ENCODE results near the gene PLA2G2A. TPM values are rescaled to one million over a fixed set of nuclear protein-coding genes. Genes with fewer than 3 reads are reported as not detected.

Gene PLA2G2A
- 0.69 and 1.0 TPM in 2 replicates for total RNA-seq (2021; fragmentation: NEBNext Ultra II Directional; extraction: Animal tissue kit (Norgen Biotek cat#: 25700))
- 2.1 and 3.7 TPM in 2 replicates for polyA plus RNA-seq (2011; rRNA removed)
- 3.3 TPM for polyA plus RNA-seq (2011; cell fraction: cytosol; rRNA removed)
- polyA plus RNA-seq (2011; cell fraction: nucleus; rRNA removed): 1.5 TPM
- 1.1 to 2.0 TPM (median 1.6 TPM) in 4 replicates for polyA plus RNA-seq (2012, experiment 1 of 2)
- 3.6 TPM for polyA plus RNA-seq (2012, experiment 2 of 2)
- 0.75 TPM for polyA plus RNA-seq (2013, experiment 1 of 2)
- polyA plus RNA-seq (2013, experiment 2 of 2): 1.2 TPM
- 1.5 and 1.9 TPM in 2 replicates for polyA minus RNA-seq (2011; rRNA and poly(A)+ RNA removed)
- 1.5 TPM for polyA minus RNA-seq (2011; cell fraction: cytosol; rRNA and poly(A)+ RNA removed)
- not detected for polyA minus RNA-seq (2011; cell fraction: nucleus; rRNA and poly(A)+ RNA removed)
- long read RNA-seq, experiment 1, partial matches to known transcripts: 1 of 1 reads
- long read RNA-seq, experiment 1, other reads (novel, unspliced or antisense): 0 of 1 reads
- long read RNA-seq, experiment 2: 0 reads

GRCh38 chr1:19979494-19979977 is at the start of gene PLA2G2A:
Gene PLA2G2A, minus strand, starts transcription at chr1:19979618. Its CDS starts 845 bp downstream, at chr1:19978773.
- 86% methylated on average over 8 of the region's 8 CpGs; no CpG with 5 or more reads in 1 of the 2 experiments for WGBS, 2 experiments (ENCODE audit: extremely low coverage in 1 of 2, insufficient coverage in 1 of 2, insufficient read length in 1 of 2, insufficient replicate concordance in 2 of 2, low coverage in 1 of 2, low lambda C conversion rate in 2 of 2, missing lambda C conversion rate in 1 of 2)
- peak within 1 kb of the TSS; percentile 28 for H3K4ac ChIP-seq (replicated peaks; ENCODE audit: insufficient read length, low read depth, low read length)
- H3K36me3 ChIP-seq (ENCODE audit: control insufficient read depth in 2 of 4, insufficient read depth in 4 of 4, low read length in 3 of 4): peaks cover 0 to 2% (median 0%) of the 10 kb centered on the region in 4 experiments; a peak in 1 of 8 replicates
- ChIA-PET CTCF (ENCODE audit: partially characterized antibody) (interaction anchor here (1.1 to 6.5 kb wide), 5 partner anchors 98 to 186 kb away, joined by 3 to 89 read pairs (median 8); no protein-coding TSS in a partner anchor), POLR2A (ENCODE audit: partially characterized antibody) (no interaction called here)
- peak within 1 kb of the TSS; percentile 19 for H2BK120ac ChIP-seq (replicated peaks; ENCODE audit: low read depth, low read length)
- no peak within 1 kb of the TSS for H4K8ac ChIP-seq (ENCODE audit: extremely low read depth, insufficient read depth, low read length)
- H3K79me2 ChIP-seq (ENCODE audit: control insufficient read depth in 1 of 2, insufficient read depth in 2 of 2, low read length in 2 of 2): no peaks in the 10 kb centered on the region
- peak within 1 kb of the TSS; percentile 82 for H2AK5ac ChIP-seq (ENCODE audit: low read depth, low read length)
- H2BK5ac ChIP-seq (ENCODE audit: low read depth, low read length): peak within 1 kb of the TSS; percentile 48; the same call in 1 of the 2 replicates
- peak in 1 of 2 experiments; percentile 28 for DNase-seq (ENCODE audit: low read depth in 1 of 2, low spot score in 2 of 2)
- no peaks in the 10 kb centered on the region for H3K23me2 ChIP-seq (ENCODE audit: low read depth, low read length)
- H3K4me1 ChIP-seq (replicated peaks in 1 of 4; ENCODE audit: control insufficient read depth in 3 of 4, insufficient read depth in 4 of 4, low read length in 3 of 4): peaks cover 0 to 11% (median 6%) of the 10 kb centered on the region in 4 experiments; a peak in 4 of 7 replicates
- no peak within 1 kb of the TSS for H3K4me2 ChIP-seq (ENCODE audit: insufficient read depth in 1 of 2, low read depth in 2 of 2, low read length in 2 of 2)
- peak within 1 kb of the TSS; percentile 13; the same call in 1 of the 2 replicates for H3K18ac ChIP-seq (ENCODE audit: extremely low read depth, low read length)
- no peak within 1 kb of the TSS for H2AFZ ChIP-seq (ENCODE audit: low read length)
- no peaks in the 10 kb centered on the region for H3K27me3 ChIP-seq (replicated peaks in 1 of 4; ENCODE audit: control insufficient read depth in 3 of 4, extremely low read depth in 1 of 4, insufficient read depth in 3 of 4, low read length in 3 of 4)
- peak within 1 kb of the TSS; percentile 29; the same call in 1 of the 2 replicates for H2BK20ac ChIP-seq (ENCODE audit: low read length)
- no peaks in the 10 kb centered on the region for H3K79me1 ChIP-seq (ENCODE audit: low read depth, low read length)
- no peak within 1 kb of the TSS for H3K9ac ChIP-seq (replicated peaks in 1 of 4; ENCODE audit: extremely low read depth in 1 of 4, low read depth in 3 of 4, low read length in 3 of 4)
- H3K9me3 ChIP-seq (ENCODE audit: insufficient read depth in 2 of 2, low read depth in 1 of 2, low read length in 1 of 2): peaks cover 0 to 5% of the 10 kb centered on the region in 2 experiments; a peak in 1 of 4 replicates
- peak within 1 kb of the TSS; percentile 32 for H4K91ac ChIP-seq (replicated peaks; ENCODE audit: insufficient read length, low read length)
- no peak within 1 kb of the TSS for H3K4me3 ChIP-seq (ENCODE audit: extremely low read depth in 1 of 4, insufficient read depth in 2 of 4, low read depth in 3 of 4, low read length in 4 of 4)
- peak within 1 kb of the TSS; percentile 68; the same call in 1 of the 2 replicates for H2BK12ac ChIP-seq (ENCODE audit: low read depth, low read length)
- no peak for FAIRE-seq
- H3K23ac ChIP-seq (ENCODE audit: insufficient read length): no peak within 1 kb of the TSS
- H3K27ac ChIP-seq (ENCODE audit: low read depth, low read length): no peak within 1 kb of the TSS
- H3K56ac ChIP-seq (replicated peaks; ENCODE audit: insufficient read length, low read depth, low read length): no peak within 1 kb of the TSS
- H3K14ac ChIP-seq (ENCODE audit: insufficient read length): no peak within 1 kb of the TSS
- H4K5ac ChIP-seq (ENCODE audit: insufficient read length, low read depth, low read length): no peak within 1 kb of the TSS
- peak within 1 kb of the TSS; percentile 55 for H2BK15ac ChIP-seq (ENCODE audit: low read length)
- H4K20me1 ChIP-seq (replicated peaks in 1 of 2; ENCODE audit: control insufficient read depth in 1 of 2, insufficient read depth in 2 of 2, low read length in 2 of 2): no peaks in the 10 kb centered on the region
- TF ChIP-seq RNF2 (IDR thresholded peaks at IDR 0.05; ENCODE audit: borderline replicate concordance, low read depth, low read length, missing control alignments, poor library complexity, severe bottlenecking) (no peak), FOSL1 (IDR thresholded peaks at IDR 0.05; ENCODE audit: insufficient read depth, low read depth, low read length) (no peak), KDM4A (IDR thresholded peaks at IDR 0.05; ENCODE audit: low read depth, low read length, severe bottlenecking) (no peak), SRF (IDR thresholded peaks at IDR 0.05; ENCODE audit: low read depth, low read length) (no peak), CTCF (IDR thresholded peaks at IDR 0.05; ENCODE audit: control extremely low read depth in 1 of 3, insufficient read depth in 1 of 3, low read depth in 1 of 3, low read length in 3 of 3) (no peak), MAFK (IDR thresholded peaks at IDR 0.05; ENCODE audit: low read depth, low read length) (no peak), EZH2 (IDR thresholded peaks at IDR 0.05; ENCODE audit: low read depth, low read length, severe bottlenecking) (no peak)
